SW480 (cell line): Measurements from ENCODE around the gene KIF15.
"Not testable (repeated sequence)": the region's sequence is repeated elsewhere in the genome, so short reads cannot be mapped to it uniquely, and the experiment has no call there.

Source experiments
- DNase-seq: peaks from one replicate; pipeline ENCODE4 v3.0.0-alpha.2; 2016; ENCODE audit warnings: low spot score

The KIF15 gene

GRCh38 chr3:44761424-44762169 is at the start of gene KIF15, which contains the start of gene KIAA1143:
Gene KIF15, plus strand, starts transcription at chr3:44761794. Its CDS starts 72 bp downstream, at chr3:44761866.
Gene KIAA1143, minus strand, starts transcription at chr3:44761619. Its CDS starts 17 bp downstream, at chr3:44761602.
- DNase-seq = peak; percentile 94

- peak; percentile 85 for DNase-seq
These were observed 49.0 kb upstream of the KIF15 start, which contains the start of gene ZNF502 for GRCh38 chr3:44712455-44713075. Gene ZNF502, plus strand, starts transcription at chr3:44712660. Its CDS starts 7,602 bp downstream, at chr3:44720262.

- DNase-seq = no peak
These were observed 40.1 kb upstream of the KIF15 start for GRCh38 chr3:44721231-44722102.

- no peak for DNase-seq
These were observed 39.5 kb upstream of the KIF15 start for GRCh38 chr3:44722103-44722401.

- DNase-seq = peak; percentile 82
These were observed 32.1 kb upstream of the KIF15 start, which contains the start of gene ZNF501 for GRCh38 chr3:44729384-44729910. Gene ZNF501, plus strand, starts transcription at chr3:44729635. Its CDS starts 4,787 bp downstream, at chr3:44734422.

- no peak for DNase-seq
These were observed 26.9 kb upstream of the KIF15 start for GRCh38 chr3:44734646-44735168.

- DNase-seq = no peak
These were observed 532 bp upstream of the KIF15 start for GRCh38 chr3:44761101-44761423.

- DNase-seq = no peak
These were observed 630 bp downstream of the KIF15 start for GRCh38 chr3:44762170-44762677.

- DNase-seq = no peak
These were observed 1.1 kb downstream of the KIF15 start for GRCh38 chr3:44762690-44763089.

GRCh38 chr3:44764248-44764647 is 2.7 kb downstream of the KIF15 start:
- DNase-seq = no peak

- no peak for DNase-seq
These were observed 10.0 kb downstream of the KIF15 start for GRCh38 chr3:44771424-44772098.

- DNase-seq = no peak
These were observed 10.5 kb downstream of the KIF15 start for GRCh38 chr3:44772099-44772442.

- no peak for DNase-seq
These were observed 21.3 kb downstream of the KIF15 start for GRCh38 chr3:44782891-44783290.

GRCh38 chr3:44795197-44795596 is 33.6 kb downstream of the KIF15 start:
- DNase-seq = no peak

- DNase-seq = no peak
These were observed 40.4 kb downstream of the KIF15 start for GRCh38 chr3:44802011-44802410.

- DNase-seq = no peak
These were observed 41.7 kb downstream of the KIF15 start for GRCh38 chr3:44803298-44803697.

- DNase-seq = no peak
These were observed 44.4 kb downstream of the KIF15 start for GRCh38 chr3:44805960-44806359.

- no peak for DNase-seq
These were observed 53.2 kb downstream of the KIF15 start for GRCh38 chr3:44814751-44815150.

GRCh38 chr3:44816334-44816733 is 54.7 kb downstream of the KIF15 start:
- not testable (repeated sequence) for DNase-seq

- not testable (repeated sequence) for DNase-seq
These were observed 59.6 kb downstream of the KIF15 start for GRCh38 chr3:44821206-44821605.

GRCh38 chr3:44825264-44825925 is 63.8 kb downstream of the KIF15 start:
- DNase-seq = no peak
